Uterus (tissue), 4 donors: ENCODE results near the gene ANGEL1. TPM values are rescaled to one million over a fixed set of nuclear protein-coding genes. Genes with fewer than 3 reads are reported as not detected.

ENCODE experiments used
- DNase-seq, 2 donors: peaks; one replicate each; pipeline ENCODE4 v3.0.0-alpha.2; 2019 to 2020
- H3K27ac ChIP-seq, 2 donors: fragments of 200-600 bp; sonication (generic); 1 replicate in 1 of 2; 2 replicates in 1 of 2; pipeline ENCODE4 v1.5.1; 2016 to 2018
- H3K27me3 ChIP-seq, 2 donors: fragments of 200-600 bp; sonication (generic); one replicate each; pipeline ENCODE4 v1.5.1; 2018 to 2019; ENCODE audit warnings: control low read depth in 1 of 2
- H3K36me3 ChIP-seq, 2 donors: fragments of 200-600 bp; sonication (generic); one replicate each; pipeline ENCODE4 v1.5.1; 2019; ENCODE audit warnings: control low read depth in 1 of 2
- H3K4me1 ChIP-seq, 2 donors: fragments of 200-600 bp; sonication (generic); one replicate each; pipeline ENCODE4 v1.5.1; 2018 to 2019; ENCODE audit warnings: control low read depth in 1 of 2
- H3K4me3 ChIP-seq, 2 donors: fragments of 200-600 bp; sonication (generic); 1 replicate in 1 of 2; 2 replicates in 1 of 2; pipeline ENCODE4 v1.5.1; 2018 to 2019; ENCODE audit warnings: mild to moderate bottlenecking in 1 of 2
- H3K9me3 ChIP-seq, 2 donors: fragments of 200-600 bp; sonication (generic); one replicate each; pipeline ENCODE4 v1.5.1; 2019; ENCODE audit warnings: control low read depth in 1 of 2
- CTCF ChIP-seq, 4 experiments: fragments of 200-600 bp in 2 of 4; fragments of 450-650 bp in 2 of 4; sonication (generic) in 2 of 4; IDR thresholded peaks; one replicate each; pipeline ENCODE4 v1.5.1; 2016 to 2019; ENCODE audit warnings: antibody characterized with exemption in 4 of 4, mild to moderate bottlenecking in 2 of 4, moderate library complexity in 1 of 4
- POLR2A ChIP-seq, 2 donors: fragments of 450-650 bp; IDR thresholded peaks; one replicate each; pipeline ENCODE4 v1.6.1; 2016; ENCODE audit warnings: antibody characterized with exemption in 2 of 2, mild to moderate bottlenecking in 1 of 2, moderate library complexity in 1 of 2
- intact Hi-C: fragments of 100-400 bp; cut with DNase I; formaldehyde crosslinking; loops from one replicate; pipeline ENCODE4 v1.15.1; 2023; ENCODE audit warnings: low total_unique reads
- total RNA-seq, 4 donors: library from RNA; depleted of rRNA in 3 of 4; stranded (reverse); fragments of >200 nt in 3 of 4; gene quantifications; one replicate each; pipeline versions ENCODE4 v1.1.0 to v1.2.4, GENCODE V29; 2014 to 2023
- donor health status: DM: yes; HTN: yes; CAD: no.

The ANGEL1 gene
- total RNA-seq, 4 donors from 2014 or later = 4.1 to 24.4 (median 10.5) TPM

- Histone ChIP-seq H3K36me3 (no peaks in the 10 kb centered on the region), H3K4me3 (no peak overlapping the region), H3K27ac (no peak overlapping the region), H3K27me3 (no peaks in the 10 kb centered on the region), H3K9me3 (no peaks in the 10 kb centered on the region), H3K4me1 (no peaks in the 10 kb centered on the region)
- intact Hi-C loops = no loop called here
- TF ChIP-seq CTCF (IDR thresholded peaks at IDR 0.05) = no peak
- DNase-seq = no peak
Observed at GRCh38 chr14:76829650-76830421, 17.2 kb upstream of the ANGEL1 start.

GRCh38 chr14:76829013-76829365, 16.3 kb upstream of the ANGEL1 start:
- no peaks in the 10 kb centered on the region for H3K4me1 ChIP-seq
- H3K36me3 ChIP-seq = no peaks in the 10 kb centered on the region
- H3K27ac ChIP-seq = no peak overlapping the region
- no peak overlapping the region for H3K4me3 ChIP-seq
- intact Hi-C loops = no loop called here
- H3K9me3 ChIP-seq = no peaks in the 10 kb centered on the region
- TF ChIP-seq POLR2A (IDR thresholded peaks at IDR 0.05) (no peak), CTCF (IDR thresholded peaks at IDR 0.05) (no peak)
- no peaks in the 10 kb centered on the region for H3K27me3 ChIP-seq
- DNase-seq = no peak

GRCh38 chr14:76828339-76829012, 15.8 kb upstream of the ANGEL1 start:
- Histone ChIP-seq H3K9me3 (no peaks in the 10 kb centered on the region), H3K27ac (peak overlapping the region; percentile 28 to 57), H3K4me3 (peak overlapping the region; percentile 2 to 24), H3K4me1 (no peaks in the 10 kb centered on the region), H3K36me3 (no peaks in the 10 kb centered on the region), H3K27me3 (no peaks in the 10 kb centered on the region)
- DNase-seq = no peak
- intact Hi-C loops = no loop called here
- TF ChIP-seq CTCF (IDR thresholded peaks at IDR 0.05) (no peak), POLR2A (IDR thresholded peaks at IDR 0.05) (no peak)

DNA sequence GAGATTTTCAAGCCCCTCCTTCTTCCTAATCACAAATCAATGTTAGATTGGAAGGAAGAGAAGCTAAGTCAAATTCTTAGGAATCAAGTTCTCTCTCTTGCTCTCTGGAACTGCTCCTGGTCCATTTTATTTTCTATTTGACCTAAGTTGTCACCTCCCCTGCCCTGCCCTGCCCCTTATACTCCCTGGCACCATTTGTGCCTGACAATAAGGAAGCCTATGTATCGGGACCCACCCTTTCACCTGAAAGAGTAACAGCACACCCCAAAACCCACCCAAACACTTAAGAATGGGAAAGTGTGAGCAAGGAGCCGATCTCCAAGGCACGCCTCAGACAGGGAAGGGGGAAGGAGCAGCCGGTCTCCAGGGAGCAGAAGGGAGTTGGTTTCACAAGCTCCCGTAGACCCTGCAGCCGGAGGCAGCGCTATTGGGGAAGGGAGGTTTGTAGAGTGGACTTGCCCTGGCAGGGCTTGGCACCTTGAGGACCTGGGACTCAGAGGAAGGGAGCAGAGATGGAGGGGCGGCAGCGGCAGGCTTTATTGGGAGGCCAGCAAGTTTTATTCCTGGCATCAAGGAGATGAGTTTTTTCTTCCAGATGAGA, 15.1 kb upstream of the ANGEL1 start:
- Histone ChIP-seq H3K36me3 (no peaks in the 10 kb centered on the region), H3K27me3 (no peaks in the 10 kb centered on the region), H3K27ac (peak overlapping the region; percentile 28 to 57), H3K4me1 (no peaks in the 10 kb centered on the region), H3K9me3 (no peaks in the 10 kb centered on the region), H3K4me3 (peak overlapping the region; percentile 2 to 24)
- intact Hi-C loops = no loop called here
- DNase-seq = peak; percentile 19 to 36
- TF ChIP-seq POLR2A (IDR thresholded peaks at IDR 0.05) (no peak), CTCF (IDR thresholded peaks at IDR 0.05) (no peak)

DNA sequence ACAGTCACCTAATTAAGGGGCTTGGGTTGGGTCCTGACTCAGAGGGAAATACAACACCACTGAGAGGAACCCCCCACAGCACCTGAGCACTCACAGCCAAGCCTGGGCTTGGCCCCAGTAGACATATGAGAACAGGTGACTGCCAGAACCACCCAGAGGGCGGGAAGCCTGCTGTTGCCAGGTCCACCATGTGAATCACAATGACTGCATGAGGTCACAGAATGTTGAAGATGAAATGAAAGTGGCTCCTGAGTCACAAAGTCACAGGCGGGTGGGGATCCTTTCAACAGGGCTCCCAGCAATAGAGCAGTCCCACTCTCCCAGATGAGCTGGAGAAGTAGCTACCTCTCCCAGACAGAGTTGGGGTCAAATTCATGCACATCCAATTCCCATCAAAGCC, 13.4 kb upstream of the ANGEL1 start, which contains the start of gene LRRC74A:
Gene LRRC74A (plus strand): TSS at position 287 of the 400 bp plus-strand sequence. CDS start 290 bp downstream, outside the sequence.
- Histone ChIP-seq H3K27me3 (no peaks in the 10 kb centered on the region), H3K36me3 (no peaks in the 10 kb centered on the region), H3K4me1 (no peaks in the 10 kb centered on the region), H3K4me3 (no peak within 1 kb of the TSS), H3K9me3 (no peaks in the 10 kb centered on the region), H3K27ac (no peak within 1 kb of the TSS)
- intact Hi-C loops = no loop called here
- DNase-seq = no peak
- no peak for TF ChIP-seq CTCF (IDR thresholded peaks at IDR 0.05)
- no peak for TF ChIP-seq POLR2A (IDR thresholded peaks at IDR 0.05)
